ENCODE results near the gene ANHX.
"Not testable (repeated sequence)": the region's sequence is repeated elsewhere in the genome, so short reads cannot be mapped to it uniquely, and the experiment has no call there.

Gene ANHX

DNA sequence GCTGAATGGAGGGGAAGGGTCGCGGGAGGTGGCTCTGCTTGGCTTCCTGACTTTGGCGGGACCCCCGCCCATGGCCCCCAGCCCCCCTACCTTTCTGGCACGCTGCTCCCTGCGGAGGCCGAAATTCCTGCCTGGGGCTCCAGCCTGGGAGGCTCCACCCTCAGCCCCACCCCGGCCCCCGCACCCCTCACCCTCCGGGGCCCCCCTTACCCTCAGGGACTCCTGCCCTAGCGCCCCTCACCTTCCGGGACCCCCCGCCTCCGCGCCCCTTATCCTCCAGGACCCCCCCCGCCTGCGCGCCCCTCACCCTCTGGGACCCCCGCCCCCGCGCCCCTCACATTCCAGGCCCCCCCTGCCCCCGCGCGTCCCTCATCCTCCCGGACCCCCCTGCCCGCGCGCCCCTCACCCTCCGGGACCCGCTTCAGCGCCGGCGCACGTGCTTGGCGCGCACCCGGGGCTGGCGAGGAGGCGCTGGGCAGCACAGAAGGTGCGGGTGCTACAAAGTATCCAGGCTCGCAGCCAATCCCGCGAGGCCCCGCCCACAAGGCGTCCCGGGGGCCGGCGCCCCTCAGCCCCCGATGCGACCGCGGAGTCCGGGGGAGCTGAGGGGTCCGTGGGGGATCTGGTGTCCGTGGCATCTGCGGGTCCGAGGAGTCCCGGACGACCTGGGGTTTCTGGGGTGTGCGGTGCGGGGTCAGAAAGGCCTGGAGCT lies at the start of gene ANHX:
Gene ANHX (minus strand): TSS at position 477 of the 712 bp plus-strand sequence. CDS start 1,521 bp downstream, outside the sequence.
- no peak for DNase-seq (ENCODE audit: low spot score)

DNA sequence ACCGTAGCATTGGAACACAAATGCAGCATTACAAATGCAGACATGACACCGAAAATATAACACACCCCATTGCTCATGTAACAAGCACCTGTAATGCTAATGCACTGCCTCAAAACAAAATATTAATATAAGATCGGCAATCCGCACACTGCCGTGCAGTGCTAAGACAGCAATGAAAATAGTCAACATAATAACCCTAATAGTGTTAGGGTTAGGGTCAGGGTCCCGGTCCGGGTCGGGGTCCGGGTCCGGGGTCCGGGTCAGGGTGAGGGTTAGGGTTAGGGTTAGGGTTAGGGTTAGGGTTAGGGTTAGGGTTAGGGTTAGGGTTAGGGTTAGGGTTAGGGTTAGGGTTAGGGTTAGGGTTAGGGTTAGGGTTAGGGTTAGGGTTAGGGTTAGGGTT lies 29.0 kb upstream of the ANHX start:
- not testable (repeated sequence) for DNase-seq (ENCODE audit: low spot score)

DNA sequence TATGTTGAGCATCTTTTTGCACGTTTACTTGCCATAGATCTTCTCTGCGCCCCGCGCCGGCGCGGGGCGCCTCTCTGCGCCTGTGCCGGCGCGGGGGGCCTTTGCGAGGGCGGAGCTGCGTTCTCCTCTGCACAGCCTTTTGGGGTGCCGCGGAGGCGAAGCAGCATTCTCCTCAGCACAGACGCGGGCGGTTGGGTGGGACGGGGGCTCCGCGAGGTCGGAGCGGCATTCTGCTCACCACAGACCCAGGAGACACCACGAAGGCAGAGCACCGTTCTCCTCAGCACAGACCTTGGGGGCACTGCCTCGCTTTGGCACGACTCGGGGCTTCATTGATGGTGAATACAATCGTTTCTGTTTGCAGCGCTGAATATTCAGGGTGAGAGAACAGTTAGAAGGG lies 28.5 kb upstream of the ANHX start:
- no peak for DNase-seq (ENCODE audit: low spot score)

DNA sequence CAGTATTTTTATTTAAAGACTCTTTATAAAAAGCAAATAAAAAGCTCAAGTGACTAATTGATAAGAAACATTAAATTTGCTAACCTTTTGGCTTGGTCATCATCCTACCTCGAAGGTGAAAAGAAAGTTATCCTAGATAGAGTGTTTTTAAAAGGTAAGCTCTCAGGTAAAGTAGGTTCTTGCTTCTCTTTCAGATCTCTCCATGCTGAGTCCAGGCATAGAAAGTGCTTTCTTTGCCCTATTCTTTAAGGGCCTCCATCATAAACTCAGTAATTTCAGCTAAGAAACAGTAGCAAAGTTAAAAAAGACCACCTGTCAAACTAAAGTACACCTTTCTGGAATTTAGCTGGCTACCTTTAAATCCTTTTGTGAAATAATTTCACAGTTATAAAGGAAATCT lies 20.6 kb upstream of the ANHX start:
- no peak for DNase-seq (ENCODE audit: low spot score)

DNA sequence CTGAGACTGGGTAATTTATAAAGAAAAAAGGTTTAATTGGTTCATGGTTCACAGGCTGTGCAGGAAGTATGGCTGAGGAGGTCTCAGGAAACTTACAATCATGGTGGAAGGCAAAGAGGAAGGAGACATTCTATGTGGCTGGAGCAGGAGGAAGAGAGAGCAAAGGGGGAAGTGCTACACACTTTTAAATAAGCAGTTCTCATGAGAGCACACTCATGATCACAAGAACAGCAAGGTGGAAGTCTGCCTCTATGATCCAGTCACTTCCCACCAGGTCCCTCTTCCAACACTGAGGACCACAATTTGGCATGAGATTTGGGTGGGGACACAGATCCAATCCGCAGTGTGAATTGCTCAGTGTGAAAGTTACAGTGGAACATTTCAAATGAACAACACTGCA lies 20.2 kb upstream of the ANHX start:
- not testable (repeated sequence) for DNase-seq (ENCODE audit: low spot score)

DNA sequence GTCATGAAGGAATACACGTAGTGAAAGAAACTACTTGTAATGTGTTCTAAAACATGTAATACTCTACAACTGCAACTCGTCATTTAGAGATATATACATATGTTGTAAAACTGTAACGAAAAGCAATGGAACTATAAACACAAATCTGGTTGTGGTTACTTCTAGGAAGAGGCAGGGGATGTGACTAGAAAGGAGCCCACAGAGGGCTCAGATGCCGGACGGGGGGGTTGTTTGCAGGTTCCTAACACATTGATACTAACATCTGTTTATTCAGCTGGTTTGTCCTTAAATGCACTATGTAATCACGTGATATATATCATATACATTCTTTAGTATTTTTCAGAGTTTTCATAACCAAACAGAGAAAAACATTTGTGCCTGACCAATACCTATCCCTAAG lies 16.1 kb upstream of the ANHX start:
- DNase-seq (ENCODE audit: low spot score) = no peak

DNA sequence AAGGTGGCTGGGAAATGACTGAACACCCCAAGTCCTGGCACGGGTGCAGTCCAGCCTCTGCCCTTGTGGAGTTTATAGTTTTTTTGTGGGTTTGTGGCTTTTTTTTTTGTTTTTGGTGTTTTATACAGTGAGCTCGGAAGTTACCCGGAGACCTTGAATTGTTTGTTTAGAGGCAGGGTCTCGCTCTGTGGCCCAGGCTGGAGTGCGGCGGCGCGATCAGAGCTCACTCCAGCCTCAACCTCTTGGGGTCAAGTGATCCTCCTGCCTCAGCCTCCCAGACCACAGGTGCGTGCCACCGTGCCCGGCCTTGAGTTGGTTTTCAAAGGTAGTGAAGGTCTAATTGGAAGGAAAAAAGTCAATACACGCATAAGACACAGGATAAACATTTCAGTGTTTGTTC lies 879 bp upstream of the ANHX start:
- DNase-seq (ENCODE audit: low spot score) = no peak

DNA sequence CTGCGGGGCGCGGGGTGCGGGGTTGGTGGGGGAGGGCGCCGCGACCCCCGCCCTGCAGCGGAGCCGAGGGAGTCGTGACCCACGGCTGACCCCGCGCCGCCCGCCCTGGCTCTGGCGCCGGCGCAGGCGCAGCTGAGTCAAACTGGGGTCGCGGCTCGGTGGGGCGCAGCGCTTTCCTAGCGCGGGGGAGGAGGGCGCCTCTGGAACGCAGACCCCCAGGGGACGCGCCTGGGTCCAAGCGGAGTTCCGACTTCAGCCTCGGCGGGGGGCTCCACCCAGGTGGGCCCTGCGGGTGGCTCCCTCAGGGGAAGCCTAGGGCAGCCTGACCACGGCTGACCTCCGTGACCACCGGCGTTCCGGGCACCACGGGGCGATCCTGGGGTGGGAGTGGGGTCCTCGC lies 467 bp upstream of the ANHX start:
- no peak for DNase-seq (ENCODE audit: low spot score)

DNA sequence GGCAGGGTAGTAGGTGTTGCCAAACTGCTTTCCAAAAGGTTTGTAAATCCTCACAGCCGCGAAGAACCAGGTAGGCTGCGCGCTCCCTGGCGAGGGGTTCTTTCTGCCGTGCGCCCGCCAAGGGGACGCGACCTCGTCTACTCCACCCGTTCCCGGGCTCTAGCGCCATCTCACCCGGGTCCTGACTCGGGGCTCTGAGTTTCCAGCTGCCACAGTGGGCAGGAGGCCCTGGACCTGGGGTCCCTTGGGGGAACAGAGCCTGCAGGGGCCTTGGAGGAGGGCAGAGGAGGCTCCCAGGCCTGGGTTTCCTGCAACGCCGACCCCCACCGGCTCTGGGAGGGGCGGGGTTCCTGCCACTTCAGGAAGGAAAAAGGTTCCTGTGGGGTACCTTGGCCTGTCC lies 706 bp downstream of the ANHX start:
- DNase-seq (ENCODE audit: low spot score) = no peak

DNA sequence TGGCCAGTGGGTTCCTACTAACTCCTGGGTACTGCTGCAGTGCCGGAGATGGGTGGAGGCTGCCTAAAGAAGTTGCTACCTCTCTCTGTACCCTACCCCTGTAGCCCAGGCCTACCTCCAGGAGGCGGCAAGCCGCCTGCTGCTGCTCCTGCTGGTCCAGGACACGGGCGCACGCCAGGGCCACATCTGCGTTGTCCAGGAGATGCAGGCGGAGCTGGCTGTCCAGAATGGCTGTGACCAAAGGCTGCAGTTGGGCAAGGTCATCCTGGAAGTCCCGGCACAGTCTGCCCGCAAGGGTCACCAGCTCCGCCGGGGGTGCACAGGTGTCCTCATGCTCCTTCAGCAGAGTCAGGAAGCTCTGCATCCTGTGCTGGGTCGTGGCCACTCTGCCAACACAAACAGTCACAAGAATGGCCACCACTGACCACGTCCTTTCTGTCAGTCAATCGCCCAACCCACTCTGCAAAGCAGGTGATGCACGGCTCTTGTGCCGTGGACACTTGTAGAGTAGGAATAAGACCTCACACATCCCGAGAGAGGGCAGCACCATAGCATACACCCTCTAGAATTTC lies 1.6 kb downstream of the ANHX start:
- no peak for DNase-seq (ENCODE audit: low spot score)

DNA sequence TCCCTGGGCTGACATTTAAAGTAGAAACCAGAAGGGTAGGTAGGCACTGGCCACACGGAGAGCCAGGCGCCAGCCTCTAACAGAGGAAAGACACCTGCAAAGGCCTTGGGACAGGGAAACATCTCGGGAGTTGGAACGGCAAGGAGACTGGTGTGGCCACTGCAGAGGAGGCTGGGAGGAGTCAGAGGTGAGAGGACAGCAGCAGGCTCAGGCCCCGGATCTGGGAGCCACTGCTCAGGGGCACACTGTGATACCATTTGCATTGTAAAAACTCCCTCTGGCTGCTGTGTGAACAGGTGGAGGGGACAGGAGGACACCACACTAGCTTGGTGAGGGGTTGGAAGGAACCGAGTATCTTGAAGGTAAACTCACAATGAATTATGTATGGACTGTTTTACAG lies 2.7 kb downstream of the ANHX start:
- no peak for DNase-seq (ENCODE audit: low spot score)

DNA sequence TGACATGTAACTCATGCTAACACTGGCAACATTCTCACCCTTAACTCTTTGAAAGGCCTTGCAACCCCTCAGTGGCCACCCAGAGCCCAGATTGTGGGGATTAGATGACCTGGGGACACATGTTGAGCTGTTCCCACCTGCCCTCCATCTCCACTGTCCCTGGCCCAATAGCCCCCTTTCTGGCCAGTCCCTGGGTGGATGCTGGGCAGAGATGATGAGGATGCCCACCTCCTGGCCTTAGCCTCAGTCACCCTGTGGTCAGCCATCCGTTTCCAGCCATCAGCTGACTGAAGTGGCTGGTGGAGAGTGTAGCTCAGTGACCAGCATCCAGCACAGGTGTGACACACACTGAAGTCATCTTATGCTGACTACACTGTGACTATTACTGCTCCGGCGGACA lies 4.7 kb downstream of the ANHX start:
- no peak for DNase-seq (ENCODE audit: low spot score)

DNA sequence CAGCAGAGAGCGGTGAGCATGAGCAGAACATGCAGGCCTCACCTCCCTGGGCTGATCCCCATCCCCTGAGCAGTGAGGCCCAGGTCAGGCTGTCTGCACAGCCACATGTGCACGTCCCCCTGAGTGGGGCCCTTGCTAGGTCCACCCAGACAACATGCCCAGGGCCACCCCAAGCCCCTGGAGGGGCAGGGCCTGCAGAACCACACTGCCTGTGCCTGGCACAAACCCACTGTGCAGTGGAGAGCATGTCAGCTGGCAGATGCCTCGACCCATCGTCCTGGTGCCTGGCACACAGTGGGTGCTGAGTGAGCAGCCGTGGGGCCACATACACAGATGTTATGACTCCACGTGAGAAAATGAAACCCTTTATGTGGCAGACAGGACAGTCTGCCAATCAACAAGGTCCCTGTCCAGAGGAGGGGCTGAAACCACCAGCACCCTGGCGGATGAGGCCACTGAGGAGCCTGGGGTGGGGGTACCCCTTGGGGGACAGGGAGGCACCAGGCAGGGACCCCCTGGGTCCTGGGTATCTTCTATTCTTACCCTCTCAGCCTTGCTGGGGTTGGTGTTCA lies 8.3 kb downstream of the ANHX start:
- no peak for DNase-seq (ENCODE audit: low spot score)

DNA sequence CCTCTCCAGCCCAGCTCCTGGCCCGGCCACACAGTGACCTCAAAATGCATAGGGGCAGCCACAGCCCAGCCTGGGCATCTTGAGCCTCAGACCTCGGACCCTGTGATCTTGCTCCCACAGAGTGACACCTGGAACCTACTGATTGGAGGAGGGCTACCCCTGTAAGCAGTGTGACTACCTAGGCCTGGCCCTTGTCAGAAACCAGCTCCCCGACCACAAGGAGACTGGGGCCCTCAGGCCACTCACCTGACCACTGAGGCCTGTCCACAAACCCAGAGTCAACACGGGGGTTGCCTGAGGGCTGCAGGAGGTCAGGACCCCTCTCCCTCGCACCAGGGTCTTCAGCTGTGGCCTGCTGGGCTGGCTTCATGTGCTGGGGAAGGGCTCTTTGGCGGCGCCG lies 9.0 kb downstream of the ANHX start:
- no peak for DNase-seq (ENCODE audit: low spot score)

DNA sequence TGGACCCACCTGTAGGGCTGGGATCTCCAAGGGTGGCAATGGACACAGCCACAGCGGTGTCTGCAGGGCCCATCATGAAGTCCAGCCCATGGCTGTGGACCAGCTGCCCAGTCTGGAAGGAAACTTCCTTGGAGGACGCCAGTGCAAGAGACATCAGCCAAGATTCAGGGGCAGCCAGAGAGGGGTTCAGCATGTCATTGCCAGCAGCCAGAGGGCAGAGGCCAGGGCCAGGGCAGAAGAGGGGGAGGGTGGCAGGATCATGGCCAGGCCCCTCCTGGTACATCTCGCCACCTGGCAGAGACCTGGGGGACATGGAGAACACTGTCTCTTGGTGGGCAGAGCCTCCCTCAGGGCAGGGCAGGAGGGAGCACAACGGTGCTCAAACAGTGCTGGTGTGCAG lies 10.2 kb downstream of the ANHX start:
- no peak for DNase-seq (ENCODE audit: low spot score)

DNA sequence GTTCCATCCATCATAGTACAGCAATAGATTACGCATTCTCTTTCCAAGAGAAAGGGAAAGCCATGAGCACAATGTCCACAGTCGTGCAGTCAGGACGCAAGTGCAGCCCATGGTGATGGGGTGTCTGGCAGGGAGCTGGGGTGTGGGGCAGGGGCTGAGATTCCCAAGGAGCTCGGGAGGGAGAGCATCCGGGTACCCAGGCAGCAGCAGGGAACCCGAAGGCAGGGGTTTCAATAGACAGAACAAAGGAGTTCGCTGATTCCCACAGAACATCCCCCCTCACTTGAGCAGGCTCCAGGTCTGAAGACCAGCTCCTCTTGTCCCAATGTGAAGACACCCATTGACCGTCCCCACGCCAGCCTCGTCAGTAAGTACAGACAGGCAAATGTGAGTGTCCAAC lies 13.5 kb downstream of the ANHX start:
- no peak for DNase-seq (ENCODE audit: low spot score)

DNA sequence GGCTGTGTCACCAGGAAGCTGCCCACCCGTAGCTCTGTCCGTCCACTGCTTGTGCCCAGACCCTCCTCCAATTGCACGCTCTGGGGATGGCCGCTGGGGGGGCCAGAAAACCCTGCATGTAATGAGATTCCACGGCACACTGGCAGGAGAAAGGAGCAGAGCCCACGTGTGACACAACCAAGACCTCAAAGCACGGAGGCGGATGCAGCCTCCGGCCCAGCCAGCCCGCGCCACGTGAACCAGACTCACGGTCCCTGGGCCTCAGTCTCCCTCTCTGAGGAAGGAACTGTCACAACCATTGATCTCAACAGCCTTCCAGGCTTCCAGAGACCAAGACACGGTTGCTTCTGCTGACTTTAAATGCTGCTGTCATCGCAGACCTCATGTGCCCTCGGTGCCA lies 14.4 kb downstream of the ANHX start:
- DNase-seq (ENCODE audit: low spot score) = no peak

DNA sequence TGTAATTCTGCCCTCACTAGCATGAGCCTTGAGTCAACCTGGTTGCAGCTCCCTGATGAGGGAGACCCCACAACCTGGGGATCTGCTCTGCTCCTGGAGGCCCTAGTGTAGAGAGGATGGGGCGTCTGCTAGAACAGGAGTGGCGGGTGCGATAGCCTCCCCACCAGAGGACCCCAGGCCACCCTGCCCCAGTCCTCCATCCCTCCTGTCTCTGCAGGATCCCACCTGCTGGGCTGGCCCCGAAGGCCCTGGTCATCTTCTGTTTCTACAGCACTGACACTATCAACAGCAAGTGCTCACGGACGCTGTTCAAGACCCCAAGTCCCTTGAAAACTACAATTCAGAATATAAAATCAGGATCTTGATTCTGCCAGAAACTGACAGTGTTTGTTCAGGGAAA lies 15.2 kb downstream of the ANHX start:
- DNase-seq (ENCODE audit: low spot score) = no peak

DNA sequence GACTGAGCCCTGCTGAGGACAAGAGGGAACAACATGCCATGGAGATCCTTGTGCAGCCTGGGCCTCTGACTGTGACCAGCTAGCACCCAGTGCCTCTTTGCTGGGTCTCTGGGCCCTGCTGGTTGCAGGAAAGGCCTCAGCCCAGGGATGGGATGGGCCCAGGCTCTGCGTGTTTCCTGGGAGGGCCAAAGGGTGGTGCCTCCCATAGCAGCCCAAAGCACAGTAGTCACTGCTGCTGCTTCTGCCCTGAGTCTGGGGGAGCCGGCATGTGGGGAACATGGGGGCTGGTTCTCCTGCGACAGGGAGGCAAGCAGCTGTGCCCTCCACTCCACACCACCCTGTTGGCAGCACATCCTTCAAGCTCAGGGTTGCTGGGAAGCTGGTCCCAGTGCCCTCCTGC lies 18.5 kb downstream of the ANHX start:
- no peak for DNase-seq (ENCODE audit: low spot score)

DNA sequence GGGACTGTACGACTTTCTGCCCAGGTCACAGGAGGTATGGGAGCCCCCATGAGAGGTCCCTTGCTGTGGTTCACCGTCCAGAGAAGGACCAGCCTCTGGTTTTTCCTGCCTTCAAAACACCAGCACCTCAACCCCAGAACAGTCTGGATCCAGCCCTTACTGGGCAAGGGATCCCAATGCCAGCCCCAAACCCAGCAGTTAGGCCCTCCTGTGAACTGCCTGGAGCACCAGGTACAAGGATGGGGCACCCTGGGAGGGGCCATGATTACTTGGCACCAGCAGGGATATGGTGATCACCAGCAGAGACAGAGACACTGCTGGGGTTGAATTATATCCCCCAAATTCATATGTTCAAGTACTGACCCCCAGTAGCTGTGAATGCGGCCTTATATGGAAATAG lies 20.0 kb downstream of the ANHX start:
- no peak for DNase-seq (ENCODE audit: low spot score)

DNA sequence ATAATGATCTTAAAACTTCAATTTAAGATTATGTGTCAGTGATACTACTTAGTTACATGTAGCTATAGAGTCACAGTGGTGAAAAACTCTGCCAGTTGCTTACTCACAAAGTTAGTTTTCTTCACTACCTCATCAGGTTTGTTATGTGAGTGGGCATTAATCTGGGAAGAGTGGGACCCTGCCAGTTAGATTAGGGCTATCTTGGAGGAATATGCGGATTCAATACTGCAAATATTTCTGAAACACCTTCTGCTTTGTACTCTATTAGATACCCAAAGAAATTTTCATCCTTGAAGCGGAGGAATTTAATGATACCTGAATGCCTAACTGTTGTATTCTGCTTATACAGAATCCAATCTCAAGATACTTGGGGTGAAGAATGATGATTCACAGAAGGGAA lies 29.3 kb downstream of the ANHX start:
- no peak for DNase-seq (ENCODE audit: low spot score)

DNA sequence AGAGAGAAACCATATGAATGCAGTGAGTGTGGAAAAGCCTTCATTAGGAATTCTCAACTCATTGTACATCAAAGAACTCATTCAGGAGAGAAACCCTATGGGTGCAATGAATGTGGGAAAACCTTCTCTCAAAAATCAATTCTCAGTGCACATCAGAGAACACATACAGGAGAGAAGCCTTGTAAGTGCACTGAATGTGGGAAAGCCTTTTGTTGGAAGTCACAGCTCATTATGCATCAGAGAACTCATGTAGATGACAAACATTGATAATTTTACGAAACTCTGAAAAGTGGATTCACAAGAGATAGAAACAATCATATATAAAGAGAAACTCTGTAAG lies 31.4 kb downstream of the ANHX start:
- DNase-seq (ENCODE audit: low spot score) = no peak

DNA sequence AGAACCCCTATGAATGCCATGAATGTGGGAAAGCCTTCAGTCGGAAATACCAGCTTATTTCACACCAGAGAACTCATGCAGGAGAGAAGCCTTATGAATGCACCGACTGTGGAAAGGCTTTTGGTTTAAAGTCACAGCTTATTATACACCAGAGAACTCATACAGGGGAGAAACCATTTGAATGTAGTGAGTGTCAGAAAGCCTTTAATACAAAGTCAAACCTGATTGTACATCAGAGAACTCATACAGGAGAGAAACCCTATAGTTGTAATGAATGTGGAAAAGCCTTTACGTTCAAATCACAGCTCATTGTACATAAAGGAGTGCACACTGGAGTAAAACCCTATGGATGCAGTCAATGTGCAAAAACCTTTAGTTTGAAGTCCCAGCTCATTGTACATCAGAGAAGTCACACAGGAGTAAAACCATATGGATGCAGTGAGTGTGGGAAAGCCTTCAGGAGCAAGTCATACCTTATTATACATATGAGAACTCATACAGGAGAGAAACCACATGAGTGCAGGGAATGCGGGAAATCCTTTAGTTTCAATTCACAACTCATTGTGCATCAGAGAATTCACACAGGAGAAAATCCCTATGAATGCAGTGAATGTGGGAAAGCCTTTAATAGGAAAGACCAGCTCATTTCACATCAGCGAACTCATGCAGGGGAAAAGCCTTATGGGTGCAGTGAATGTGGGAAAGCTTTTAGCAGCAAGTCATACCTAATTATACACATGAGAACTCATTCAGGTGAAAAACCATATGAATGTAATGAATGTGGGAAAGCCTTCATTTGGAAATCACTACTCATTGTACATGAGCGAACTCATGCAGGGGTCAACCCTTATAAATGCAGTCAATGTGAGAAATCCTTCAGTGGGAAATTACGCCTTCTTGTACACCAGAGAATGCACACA lies 32.1 kb downstream of the ANHX start:
- DNase-seq (ENCODE audit: low spot score) = no peak

Data from GM03348 (cell line).